Vagina (tissue), 2 donors: ENCODE measurements around the gene RANGAP1. TPM values are rescaled to one million over a fixed set of nuclear protein-coding genes. Genes with fewer than 3 reads are reported as not detected.

Experiments used
- DNase-seq, 2 donors: peaks; one replicate each; pipeline ENCODE4 v3.0.0-alpha.2; 2017; ENCODE audit errors: extremely low spot score in 2 of 2
- H3K27ac ChIP-seq: fragments of 200-600 bp; sonication (generic); one replicate; pipeline ENCODE4 v1.5.1; 2019
- H3K27me3 ChIP-seq: fragments of 200-600 bp; sonication (generic); one replicate; pipeline ENCODE4 v1.5.1; 2019
- H3K36me3 ChIP-seq, 2 donors: fragments of 200-600 bp; sonication (generic); one replicate each; pipeline ENCODE4 v1.5.1; 2017 to 2019
- H3K4me1 ChIP-seq: fragments of 200-600 bp; sonication (generic); one replicate; pipeline ENCODE4 v1.5.1; 2019
- H3K4me3 ChIP-seq, 2 donors: fragments of 200-600 bp; sonication (generic); 1 replicate in 1 of 2; 2 replicates in 1 of 2; pipeline ENCODE4 v1.5.1; 2016 to 2019
- H3K9me3 ChIP-seq: fragments of 200-600 bp; sonication (generic); one replicate; pipeline ENCODE4 v1.5.1; 2019
- CTCF ChIP-seq, 3 experiments: fragments of 450-650 bp in 2 of 3; fragments of 200-600 bp in 1 of 3; sonication (generic) in 1 of 3; IDR thresholded peaks; one replicate each; pipeline ENCODE4 v1.5.1; 2017 to 2019; ENCODE audit warnings: antibody characterized with exemption in 3 of 3, mild to moderate bottlenecking in 2 of 3, moderate library complexity in 2 of 3
- POLR2A ChIP-seq, 2 donors: fragments of 450-650 bp; IDR thresholded peaks; one replicate each; pipeline ENCODE4 v1.6.1; 2017; ENCODE audit warnings: antibody characterized with exemption in 2 of 2, mild to moderate bottlenecking in 2 of 2, moderate library complexity in 2 of 2
- POLR2AphosphoS5 ChIP-seq, 2 donors: sonication (generic); formaldehyde crosslinking; IDR thresholded peaks; one replicate each; pipeline ENCODE4 v1.9.0; 2017; ENCODE audit warnings: antibody characterized with exemption in 2 of 2, mild to moderate bottlenecking in 2 of 2, low read depth in 1 of 2; ENCODE audit not compliant: insufficient read depth in 1 of 2
- intact Hi-C: fragments of 100-400 bp; cut with DNase I; formaldehyde crosslinking; loops from one replicate; pipeline ENCODE4 v1.15.1; 2023
- total RNA-seq: library from RNA; depleted of rRNA; stranded (reverse); fragments of >200 nt; gene quantifications from one replicate; pipeline ENCODE4 v1.2.3, GENCODE V29; 2016

The RANGAP1 gene
- total RNA-seq, 1 donor from 2014 or later, result 45.7 TPM

DNA sequence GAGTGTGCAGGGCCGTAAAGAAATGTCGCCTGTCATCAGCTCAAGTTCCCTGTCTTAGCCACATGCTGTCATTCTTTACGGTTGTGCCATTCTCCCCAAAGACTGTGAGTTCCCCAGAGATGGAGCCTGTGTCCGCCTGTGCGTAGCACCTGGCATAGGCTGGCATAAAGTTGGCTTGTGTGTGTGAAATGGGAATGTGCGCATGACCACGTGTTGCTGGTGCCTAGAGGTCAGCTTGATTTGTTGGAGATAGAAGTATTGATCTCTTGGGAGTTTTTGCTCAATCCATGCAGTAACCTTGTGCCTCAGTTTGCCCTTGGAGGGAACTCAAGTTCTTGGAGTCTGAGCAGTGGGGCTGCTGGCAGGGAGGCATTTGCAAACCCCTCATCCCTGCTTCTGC, 54.6 kb downstream of the RANGAP1 start:
- H3K9me3 ChIP-seq, result no peaks in the 10 kb centered on the region
- H3K27ac ChIP-seq, result no peak overlapping the region
- H3K36me3 ChIP-seq, result peaks cover 0 to 17% of the 10 kb centered on the region in 2 donors
- DNase-seq, result no peak
- peaks cover 2% of the 10 kb centered on the region for H3K4me1 ChIP-seq
- TF ChIP-seq POLR2AphosphoS5 (IDR thresholded peaks at IDR 0.05; ENCODE audit: insufficient read depth in 1 of 2, low read depth in 1 of 2) (no peak), POLR2A (IDR thresholded peaks at IDR 0.05) (no peak), CTCF (IDR thresholded peaks at IDR 0.05) (no peak)
- intact Hi-C loops, result no loop called here
- no peak overlapping the region for H3K4me3 ChIP-seq
- no peaks in the 10 kb centered on the region for H3K27me3 ChIP-seq

GRCh38 chr22:41230401-41230785, 55.6 kb downstream of the RANGAP1 start:
- no peak overlapping the region for H3K4me3 ChIP-seq
- intact Hi-C loops, result no loop called here
- H3K27me3 ChIP-seq, result no peaks in the 10 kb centered on the region
- H3K4me1 ChIP-seq, result no peaks in the 10 kb centered on the region
- DNase-seq, result no peak
- peaks cover 0 to 22% of the 10 kb centered on the region in 2 donors for H3K36me3 ChIP-seq
- H3K27ac ChIP-seq, result no peak overlapping the region
- TF ChIP-seq CTCF (IDR thresholded peaks at IDR 0.05), result no peak
- TF ChIP-seq POLR2A (IDR thresholded peaks at IDR 0.05), result no peak
- no peak for TF ChIP-seq POLR2AphosphoS5 (IDR thresholded peaks at IDR 0.05; ENCODE audit: insufficient read depth in 1 of 2, low read depth in 1 of 2)
- no peaks in the 10 kb centered on the region for H3K9me3 ChIP-seq

DNA sequence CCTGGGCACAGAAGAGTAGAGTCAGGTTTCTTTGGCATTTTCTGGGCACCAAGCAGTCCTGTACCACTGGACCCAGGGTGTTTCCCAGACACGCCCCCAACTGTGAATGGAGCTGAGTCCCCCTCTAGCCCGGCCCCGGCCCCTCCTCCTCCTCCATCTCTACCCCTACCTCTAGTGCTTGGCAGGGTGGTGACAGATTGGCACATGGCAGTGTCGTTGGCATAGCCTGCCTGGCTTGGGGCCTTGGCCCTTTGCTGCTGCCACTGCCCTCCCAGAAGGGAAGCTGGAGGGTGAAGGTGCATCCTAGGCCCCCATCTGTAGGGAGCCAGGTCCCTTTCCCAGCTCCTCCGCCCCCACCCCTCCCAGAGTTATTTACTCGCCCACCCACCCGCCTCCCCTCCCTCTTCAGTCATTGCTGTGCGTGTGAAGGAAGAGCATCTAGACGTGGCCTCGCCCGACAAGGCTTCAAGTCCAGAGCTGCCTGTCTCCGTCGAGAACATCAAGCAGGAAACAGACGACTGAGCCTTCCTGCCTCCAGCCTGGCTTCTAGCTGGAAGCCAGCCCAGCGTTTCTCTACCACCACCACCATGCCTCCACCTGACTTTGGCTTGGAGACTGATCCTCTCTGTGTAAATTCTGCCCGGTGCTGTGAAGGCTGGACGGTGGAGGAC, 56.1 kb downstream of the RANGAP1 start:
- H3K4me3 ChIP-seq, result no peak overlapping the region
- no peak overlapping the region for H3K27ac ChIP-seq
- intact Hi-C loops, result no loop called here
- DNase-seq, result no peak
- peaks cover 0 to 27% of the 10 kb centered on the region in 2 donors for H3K36me3 ChIP-seq
- H3K4me1 ChIP-seq, result no peaks in the 10 kb centered on the region
- TF ChIP-seq CTCF (IDR thresholded peaks at IDR 0.05) (no peak), POLR2AphosphoS5 (IDR thresholded peaks at IDR 0.05; ENCODE audit: insufficient read depth in 1 of 2, low read depth in 1 of 2) (no peak), POLR2A (IDR thresholded peaks at IDR 0.05) (no peak)
- no peaks in the 10 kb centered on the region for H3K27me3 ChIP-seq
- H3K9me3 ChIP-seq, result no peaks in the 10 kb centered on the region

DNA sequence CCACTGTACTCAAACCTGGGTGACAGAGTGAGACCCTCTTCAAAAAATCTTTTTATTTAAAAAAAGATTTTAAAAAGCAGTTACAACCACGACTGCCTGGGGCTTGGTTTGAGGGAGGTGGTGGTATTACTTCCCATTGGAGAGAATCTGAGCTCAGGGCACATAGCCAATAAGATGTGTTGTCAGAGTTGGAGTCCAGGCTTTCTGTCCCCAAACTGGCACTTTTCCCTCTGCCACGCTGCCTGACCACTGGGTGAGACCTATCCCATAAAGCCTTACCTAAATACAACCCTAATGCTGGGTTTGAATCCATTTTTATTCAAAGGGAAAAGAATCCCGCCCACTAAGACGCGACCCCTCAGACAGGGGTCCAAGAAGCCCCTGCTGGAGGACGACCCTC, 56.8 kb downstream of the RANGAP1 start:
- Histone ChIP-seq H3K4me1 (no peaks in the 10 kb centered on the region), H3K9me3 (no peaks in the 10 kb centered on the region), H3K27me3 (no peaks in the 10 kb centered on the region), H3K4me3 (no peak overlapping the region), H3K27ac (no peak overlapping the region), H3K36me3 (peaks cover 0 to 32% of the 10 kb centered on the region in 2 donors)
- intact Hi-C loops, result no loop called here
- no peak for DNase-seq
- no peak for TF ChIP-seq POLR2A (IDR thresholded peaks at IDR 0.05)
- no peak for TF ChIP-seq CTCF (IDR thresholded peaks at IDR 0.05)
- no peak for TF ChIP-seq POLR2AphosphoS5 (IDR thresholded peaks at IDR 0.05; ENCODE audit: insufficient read depth in 1 of 2, low read depth in 1 of 2)
